ENCODE results near the gene KCTD5.
"Not testable (repeated sequence)": the region's sequence is repeated elsewhere in the genome, so short reads cannot be mapped to it uniquely, and the experiment has no call there.

KCTD5 gene

GRCh38 chr16:2692251-2692947 is 10.1 kb downstream of the KCTD5 start:
- no peak for DNase-seq (ENCODE audit: low read depth)
- H3K4me3 ChIP-seq (ENCODE audit: low read depth, low read length): no peak overlapping the region
- no peak for TF ChIP-seq CTCF (IDR thresholded peaks at IDR 0.05; ENCODE audit: insufficient read depth, low read depth, low read length, missing control alignments)

GRCh38 chr16:2692948-2693651 is 10.8 kb downstream of the KCTD5 start:
- no peak overlapping the region for H3K4me3 ChIP-seq (ENCODE audit: low read depth, low read length)
- no peak for TF ChIP-seq CTCF (IDR thresholded peaks at IDR 0.05; ENCODE audit: insufficient read depth, low read depth, low read length, missing control alignments)
- no peak for DNase-seq (ENCODE audit: low read depth)

GRCh38 chr16:2696601-2697250 is 14.4 kb downstream of the KCTD5 start:
- DNase-seq (ENCODE audit: low read depth); H3K4me3 ChIP-seq (ENCODE audit: low read depth, low read length): not testable (repeated sequence)

GRCh38 chr16:2697401-2697948 is 15.2 kb downstream of the KCTD5 start:
- H3K4me3 ChIP-seq (ENCODE audit: low read depth, low read length): no peak overlapping the region
- no peak for TF ChIP-seq CTCF (IDR thresholded peaks at IDR 0.05; ENCODE audit: insufficient read depth, low read depth, low read length, missing control alignments)
- DNase-seq (ENCODE audit: low read depth): no peak

GRCh38 chr16:2698103-2698870 is 16.0 kb downstream of the KCTD5 start:
- H3K4me3 ChIP-seq (ENCODE audit: low read depth, low read length): no peak overlapping the region
- TF ChIP-seq CTCF (IDR thresholded peaks at IDR 0.05; ENCODE audit: insufficient read depth, low read depth, low read length, missing control alignments): no peak
- no peak for DNase-seq (ENCODE audit: low read depth)

- TF ChIP-seq CTCF (IDR thresholded peaks at IDR 0.05; ENCODE audit: insufficient read depth, low read depth, low read length, missing control alignments): no peak
- DNase-seq (ENCODE audit: low read depth): no peak
- no peak overlapping the region for H3K4me3 ChIP-seq (ENCODE audit: low read depth, low read length)
Observed at GRCh38 chr16:2698965-2699750, 16.8 kb downstream of the KCTD5 start.
